HG03460 (cell line): ENCODE data around the gene ASXL1.
"Not testable (repeated sequence)": the region's sequence is repeated elsewhere in the genome, so short reads cannot be mapped to it uniquely, and the experiment has no call there.

Experiments
- ATAC-seq: cut with Tn5 transposase; IDR thresholded peaks from one replicate; pipeline ENCODE4 v1.9.1; 2021; ENCODE audit not compliant: unreplicated experiment

Gene ASXL1

GRCh38 chr20:32336918-32337347, 21.2 kb upstream of the ASXL1 start:
- ATAC-seq, result no peak

DNA sequence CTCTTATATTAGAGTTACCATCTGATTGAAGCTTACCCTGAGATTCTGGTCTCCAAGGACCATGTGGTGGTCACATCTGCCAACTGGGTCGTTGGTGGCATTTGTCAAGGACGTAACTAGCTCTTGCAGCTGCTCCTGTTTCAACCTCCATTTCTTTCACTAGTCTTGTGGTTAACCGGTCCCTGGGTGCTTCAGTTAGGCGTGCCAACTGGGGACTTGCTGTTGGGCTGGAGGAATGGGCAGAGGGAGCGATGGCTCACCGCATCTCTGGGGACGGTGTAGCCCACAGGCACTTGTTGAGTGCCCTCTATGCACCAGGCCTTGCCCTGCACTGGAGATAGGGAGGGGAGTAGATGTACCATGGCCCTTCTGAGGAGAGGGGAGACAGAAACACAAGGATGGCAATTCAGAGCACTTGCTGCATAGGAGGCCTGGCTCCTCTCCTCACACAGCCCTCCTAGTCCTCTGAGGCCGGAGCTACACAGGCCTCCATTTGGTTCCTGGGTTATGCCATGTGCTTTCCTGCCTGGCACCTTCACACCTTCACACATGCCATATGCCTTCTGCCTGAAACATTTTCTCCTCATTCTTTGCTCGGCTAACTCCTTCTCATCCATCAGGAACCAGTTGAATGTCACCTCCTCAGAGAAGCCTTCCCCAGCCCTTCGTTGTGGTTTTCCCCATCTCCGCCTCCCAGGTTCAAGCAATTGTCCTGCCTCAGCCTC, 20.0 kb upstream of the ASXL1 start:
- ATAC-seq, result no peak

GRCh38 chr20:32338665-32339064, 19.5 kb upstream of the ASXL1 start:
- no peak for ATAC-seq

- no peak for ATAC-seq
Measured at GRCh38 chr20:32339116-32339515, 19.0 kb upstream of the ASXL1 start.

- ATAC-seq, result not testable (repeated sequence)
Measured at GRCh38 chr20:32341053-32341452, 17.1 kb upstream of the ASXL1 start.

DNA sequence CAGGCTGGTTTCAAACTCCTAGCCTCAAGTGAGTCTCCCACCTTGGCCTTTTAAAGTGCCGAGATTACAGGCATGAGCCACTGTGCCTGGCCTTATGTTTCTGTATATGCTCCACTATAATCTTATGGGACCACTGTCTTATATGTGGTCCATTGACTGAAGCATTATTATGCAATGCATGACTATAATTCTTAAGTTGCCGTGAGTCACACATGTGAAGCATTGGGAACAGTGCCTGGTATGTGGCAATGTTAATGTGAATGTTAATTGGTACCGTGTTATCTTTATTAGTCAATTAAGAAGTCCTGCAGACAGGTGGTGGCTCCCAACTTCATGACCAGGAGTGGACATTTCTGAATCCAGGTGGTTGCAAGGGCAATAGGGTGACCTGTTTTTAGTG, 14.7 kb upstream of the ASXL1 start:
- ATAC-seq, result no peak

DNA sequence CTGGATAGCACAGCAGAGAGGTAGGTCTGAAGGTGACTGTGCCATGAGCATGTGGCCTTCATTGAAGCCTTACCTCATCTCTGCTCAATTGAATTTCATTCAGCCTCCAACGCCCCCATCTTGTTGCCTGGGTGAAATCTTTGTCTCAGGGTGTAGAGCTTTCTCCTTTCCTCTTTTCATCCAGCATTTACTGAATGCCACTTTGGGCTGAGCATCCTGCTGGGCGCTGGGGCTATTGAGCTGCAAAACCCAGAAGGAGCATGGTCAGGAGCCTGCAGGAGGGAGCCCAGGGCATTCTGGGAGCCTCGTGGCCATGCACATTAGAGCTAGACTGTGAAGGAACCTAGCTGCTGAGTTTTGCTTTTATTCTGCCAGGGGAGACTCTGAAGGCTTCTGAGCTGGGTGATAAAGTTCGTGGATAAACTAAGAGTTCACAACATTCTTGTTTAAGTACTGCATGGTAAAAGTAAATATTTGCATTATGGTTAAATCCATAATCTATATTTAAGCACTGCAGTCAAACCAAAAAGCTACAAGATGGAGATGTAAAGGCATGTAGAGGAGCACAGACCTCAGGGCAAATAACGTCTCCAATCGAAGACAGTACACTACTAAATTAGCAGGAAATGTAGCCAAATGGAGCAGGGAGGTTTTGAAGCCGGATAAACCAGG, 13.2 kb upstream of the ASXL1 start:
- no peak for ATAC-seq

- no peak for ATAC-seq
Measured at GRCh38 chr20:32348207-32348606, 9.9 kb upstream of the ASXL1 start.

GRCh38 chr20:32350421-32350820, 7.7 kb upstream of the ASXL1 start:
- ATAC-seq, result no peak

DNA sequence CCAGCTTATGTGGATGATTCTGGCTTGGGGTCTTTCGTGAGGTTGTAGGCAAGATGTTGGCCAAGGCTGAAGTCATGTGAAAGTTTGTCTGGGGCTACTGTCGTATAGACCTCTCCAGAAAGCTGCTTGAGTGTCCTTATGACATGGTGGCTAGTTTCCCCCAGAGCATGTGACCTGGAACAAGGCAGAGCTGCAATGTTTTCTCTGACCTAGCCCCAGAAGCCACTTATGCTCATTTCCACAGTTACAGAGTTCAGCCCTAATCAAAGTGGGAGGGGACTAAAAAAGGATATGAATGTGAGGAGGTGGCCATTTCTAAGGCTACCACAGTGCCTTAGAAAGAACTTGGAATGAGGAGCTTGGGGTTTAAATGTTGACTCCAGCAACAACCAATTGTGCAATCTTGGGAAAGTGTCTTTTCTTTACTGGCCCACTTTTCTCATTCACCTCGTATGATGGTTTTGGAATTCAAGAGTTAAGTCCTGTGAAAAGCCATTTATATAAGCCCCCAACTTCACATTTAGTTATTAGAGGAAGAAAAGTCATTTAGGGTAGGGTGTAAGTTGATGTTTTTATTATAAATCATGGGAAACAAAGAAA, 5.9 kb upstream of the ASXL1 start:
- ATAC-seq, result no peak

- no peak for ATAC-seq
Measured at GRCh38 chr20:32353848-32354496, 4.2 kb upstream of the ASXL1 start.

GRCh38 chr20:32354592-32355416, 3.3 kb upstream of the ASXL1 start:
- no peak for ATAC-seq

- ATAC-seq, result no peak
Measured at GRCh38 chr20:32355417-32355841, 2.7 kb upstream of the ASXL1 start.

GRCh38 chr20:32355907-32356621, 2.1 kb upstream of the ASXL1 start:
- ATAC-seq, result not testable (repeated sequence)

GRCh38 chr20:32356622-32357374, 1.3 kb upstream of the ASXL1 start:
- no peak for ATAC-seq

DNA sequence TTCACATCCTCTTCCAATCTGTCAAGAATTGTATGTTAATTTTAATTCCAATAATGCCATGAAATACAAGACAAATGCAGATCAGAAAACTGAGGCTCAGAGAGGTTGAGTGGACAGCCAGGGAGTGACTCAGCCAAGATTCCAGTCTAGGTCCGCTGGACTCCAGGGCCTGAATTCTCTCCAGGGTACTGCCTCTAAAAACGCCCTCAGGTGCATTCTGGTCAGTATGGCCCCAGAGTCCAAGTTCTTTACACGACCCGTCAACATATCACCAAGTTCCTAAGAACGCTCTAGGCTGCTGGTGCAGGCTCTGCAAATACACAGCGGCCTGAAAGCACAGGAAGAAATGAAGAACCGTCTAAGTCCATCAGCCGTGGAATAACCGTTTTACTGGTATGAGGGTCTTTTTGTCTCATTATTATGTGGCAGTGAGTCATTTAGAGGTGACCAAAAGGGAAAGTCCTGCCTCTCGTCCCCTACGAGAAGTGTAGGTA, 709 bp upstream of the ASXL1 start:
- no peak for ATAC-seq

- ATAC-seq, result no peak
Measured at GRCh38 chr20:32358632-32358882, 426 bp downstream of the ASXL1 start.

- ATAC-seq, result no peak
Measured at GRCh38 chr20:32358883-32359632, 927 bp downstream of the ASXL1 start.
